Panc1 (cell line): ENCODE data around the gene ADCY1.

Source experiments
- CTCF ChIP-seq: fragments of 450-650 bp; IDR thresholded peaks from 2 replicates; pipeline ENCODE4 v1.5.1; 2017; ENCODE audit warnings: mild to moderate bottlenecking
- POLR2AphosphoS5 ChIP-seq: IDR thresholded peaks from 2 replicates; pipeline ENCODE4 v1.6.1; 2012; ENCODE audit warnings: mild to moderate bottlenecking, low read depth, low read length, moderate library complexity
- REST ChIP-seq, 2 experiments: IDR thresholded peaks; 2 replicates each; pipeline ENCODE4 v1.6.1; 2011 to 2012; ENCODE audit warnings: low read depth in 2 of 2, control low read depth in 1 of 2, low read length in 1 of 2, mild to moderate bottlenecking in 1 of 2, moderate library complexity in 1 of 2; ENCODE audit not compliant: insufficient read depth in 1 of 2

GRCh38 chr7:45568536-45569289, 5.5 kb upstream of the ADCY1 start:
- TF ChIP-seq POLR2AphosphoS5 (no peak), CTCF (no peak), REST (IDR thresholded peaks at IDR 0.05; ENCODE audit: insufficient read depth in 1 of 2, low read depth in 2 of 2, low read length in 1 of 2) (no peak)
